ENCODE measurements around the gene GPC5.
"Not testable (repeated sequence)": the region's sequence is repeated elsewhere in the genome, so short reads cannot be mapped to it uniquely, and the experiment has no call there.

GRCh38 chr13:91798338-91798737, 399.9 kb downstream of the GPC5 start:
- TF ChIP-seq CTCF, POLR2AphosphoS5 (IDR thresholded peaks at IDR 0.05): not testable (repeated sequence)
